ENCODE measurements around the gene ATF1. TPM values are rescaled to one million over a fixed set of nuclear protein-coding genes. Genes with fewer than 3 reads are reported as not detected.
"Not testable (repeated sequence)": the region's sequence is repeated elsewhere in the genome, so short reads cannot be mapped to it uniquely, and the experiment has no call there.

ATF1 gene
- polyA plus RNA-seq, 3 donors, result 6.2 to 18.7 (median 12.9) TPM

- 95 to 98% (median 96%) methylated on average over 7 of the region's 7 CpGs for WGBS, 3 donors
Measured at GRCh38 chr12:50840809-50841487, 77.0 kb downstream of the ATF1 start.

GRCh38 chr12:50841716-50842531 lies 78.0 kb downstream of the ATF1 start:
- WGBS, 3 donors, result 58 to 63% (median 63%) methylated on average over 7 of the region's 7 CpGs
- H3K27ac ChIP-seq (ENCODE audit: low read depth, low read length), result no peak overlapping the region

More at GRCh38 chr12:50840809-50841487, 77.0 kb downstream of the ATF1 start:
- H3K27ac ChIP-seq (ENCODE audit: low read depth, low read length), result no peak overlapping the region

- no peak within 1 kb of the TSS for H3K27ac ChIP-seq (ENCODE audit: low read depth, low read length)
Measured at GRCh38 chr12:50842637-50843493, 79.0 kb downstream of the ATF1 start, which contains the start of gene TMPRSS12. Gene TMPRSS12, plus strand, starts transcription at chr12:50842926. Its CDS starts 39 bp downstream, at chr12:50842965.

GRCh38 chr12:50845021-50845647 lies 81.2 kb downstream of the ATF1 start:
- H3K27ac ChIP-seq (ENCODE audit: low read depth, low read length), result no peak overlapping the region

More at GRCh38 chr12:50842637-50843493, 79.0 kb downstream of the ATF1 start, which contains the start of gene TMPRSS12:
- WGBS, 3 donors, result 31 to 45% (median 43%) methylated on average over 36 of the region's 36 CpGs

- 89 to 92% (median 91%) methylated on average over 2 of the region's 2 CpGs for WGBS, 3 donors
- no peak overlapping the region for H3K27ac ChIP-seq (ENCODE audit: low read depth, low read length)
Measured at GRCh38 chr12:50848963-50849362, 85.1 kb downstream of the ATF1 start.

GRCh38 chr12:50855218-50855617 lies 91.3 kb downstream of the ATF1 start:
- H3K27ac ChIP-seq (ENCODE audit: low read depth, low read length), result not testable (repeated sequence)
- WGBS, 3 donors, result 97 to 100% (median 98%) methylated on average over 1 of the region's 1 CpG

- WGBS, 3 donors, result 83 to 93% (median 87%) methylated on average over 2 of the region's 2 CpGs
- H3K27ac ChIP-seq (ENCODE audit: low read depth, low read length), result not testable (repeated sequence)
Measured at GRCh38 chr12:50855679-50856078, 91.8 kb downstream of the ATF1 start.

- no peak overlapping the region for H3K27ac ChIP-seq (ENCODE audit: low read depth, low read length)
- 67 to 74% (median 70%) methylated on average over 4 of the region's 4 CpGs for WGBS, 3 donors
Measured at GRCh38 chr12:50859621-50860310, 95.9 kb downstream of the ATF1 start.

GRCh38 chr12:50862316-50862715 lies 98.4 kb downstream of the ATF1 start:
- 80 to 89% (median 83%) methylated on average over 6 of the region's 6 CpGs for WGBS, 3 donors
- H3K27ac ChIP-seq (ENCODE audit: low read depth, low read length), result no peak overlapping the region

GRCh38 chr12:50865266-50865665 lies 101.4 kb downstream of the ATF1 start:
- H3K27ac ChIP-seq (ENCODE audit: low read depth, low read length), result no peak overlapping the region
- 89 to 94% (median 93%) methylated on average over 3 of the region's 3 CpGs for WGBS, 3 donors

- H3K27ac ChIP-seq (ENCODE audit: low read depth, low read length), result not testable (repeated sequence)
- 43 to 59% (median 58%) methylated on average over 2 of the region's 2 CpGs for WGBS, 3 donors
Measured at GRCh38 chr12:50868881-50869280, 105.0 kb downstream of the ATF1 start.

Other genes with a start within 250 kb of the ATF1 start
- gene TMPRSS12, start 78.8 kb downstream of the ATF1 start, polyA plus RNA-seq, result under 1 TPM in 1 of 3 donors, not detected in 2; 0.03 TPM
- gene HIGD1C, start 188.4 kb downstream of the ATF1 start, polyA plus RNA-seq, result not detected

All from adipose tissue (tissue), 3 donors.